GM12878 (cell line): ENCODE data around the gene HOXA10. TPM values are rescaled to one million over a fixed set of nuclear protein-coding genes. Genes with fewer than 3 reads are reported as not detected.
A peak's percentile ranks its signal among the peaks of the same experiment; 100 is the strongest.

Source experiments
- CHD1 ChIP-seq: IDR thresholded peaks from 2 replicates; pipeline ENCODE4 v1.6.1; 2012; ENCODE audit warnings: low read depth, low read length, improper control_type of control experiment
- CHD4 ChIP-seq: fragments of 200-600 bp; sonication (generic); IDR thresholded peaks from 2 replicates; pipeline ENCODE4 v1.6.1; 2016; ENCODE audit warnings: mild to moderate bottlenecking
- ESRRA ChIP-seq: IDR thresholded peaks from 2 replicates; pipeline ENCODE4 v1.6.1; 2012; ENCODE audit warnings: mild to moderate bottlenecking, low read length, improper control_type of control experiment
- JUNB ChIP-seq: IDR thresholded peaks from 2 replicates; pipeline ENCODE4 v1.6.1; 2016; ENCODE audit warnings: antibody characterized with exemption, mild to moderate bottlenecking
- NFIC ChIP-seq: IDR thresholded peaks from 2 replicates; pipeline ENCODE4 v1.6.1; 2012; ENCODE audit warnings: low read depth, mild to moderate bottlenecking, inconsistent platforms, low read length, moderate library complexity
- NFYA ChIP-seq: IDR thresholded peaks from 2 replicates; pipeline ENCODE4 v1.6.1; 2011; ENCODE audit warnings: low read depth, mild to moderate bottlenecking, low read length, improper control_type of control experiment, borderline replicate concordance
- POLR2A ChIP-seq: IDR thresholded peaks from 2 replicates; pipeline ENCODE4 v1.6.1; 2011; ENCODE audit warnings: low read depth, mild to moderate bottlenecking, low read length
- RB1 ChIP-seq: fragments of 450-650 bp; formaldehyde crosslinking; IDR thresholded peaks from 2 replicates; pipeline ENCODE4 v1.6.1; 2017; ENCODE audit warnings: mild to moderate bottlenecking, borderline replicate concordance
- RCOR1 ChIP-seq: conservative IDR thresholded peaks from 2 replicates; pipeline ENCODE4 v1.6.1; 2012; ENCODE audit warnings: low read depth, low read length, improper control_type of control experiment
- TCF12 ChIP-seq: IDR thresholded peaks from 2 replicates; pipeline ENCODE4 v1.6.1; 2011; ENCODE audit warnings: low read depth, mild to moderate bottlenecking, low read length
- ZNF217 ChIP-seq: fragments of 450-650 bp; IDR thresholded peaks from 2 replicates; pipeline ENCODE4 v1.6.1; 2017; ENCODE audit warnings: antibody characterized with exemption, mild to moderate bottlenecking
- ZNF622 ChIP-seq: fragments of 450-650 bp; IDR thresholded peaks from 2 replicates; pipeline ENCODE4 v1.6.1; 2017; ENCODE audit warnings: mild to moderate bottlenecking, inconsistent platforms
- polyA plus RNA-seq, 11 experiments: library from polyadenylated mRNA; depleted of rRNA in 4 of 11; unstranded in 6 of 11; stranded (reverse) in 5 of 11; fragments of >200 nt; fragmentation: Nextera tagmentation in 4 of 11; fragmentation: Illumina TruSeq in 1 of 11; extraction: Ambion mirVana in 4 of 11; extraction: Trizol in 1 of 11; gene quantifications; 1 replicate in 1 of 11; 2 replicates in 10 of 11; pipeline versions ENCODE4 v1.2.1 to v1.2.3, GENCODE V29; 2011 to 2016; ENCODE audit warnings: inconsistent platforms in 2 of 11, missing spikeins in 2 of 11, low read depth in 1 of 11
- total RNA-seq, 4 experiments: library from RNA; depleted of rRNA in 3 of 4; stranded (reverse); fragments of >200 nt in 3 of 4; fragmentation: Illumina TruSeq in 1 of 4; extraction: Trizol in 1 of 4; gene quantifications; 2 replicates each; pipeline versions ENCODE4 v1.2.1 to v1.2.3, GENCODE V29; 2013 to 2021
- TF ChIP-seq, protein P1 (sequence below): IDR thresholded peaks from 2 replicates; pipeline ENCODE4 v1.6.1; 2012; ENCODE audit warnings: improper control_type of control experiment, low read depth, low read length; ENCODE audit not compliant: insufficient replicate concordance
- TF ChIP-seq, protein P2 (sequence below): fragments of 450-650 bp; IDR thresholded peaks from 2 replicates; pipeline ENCODE4 v1.6.1; 2017; ENCODE audit warnings: mild to moderate bottlenecking
- TF ChIP-seq, protein P3 (sequence below): fragments of 450-650 bp; IDR thresholded peaks from 2 replicates; pipeline ENCODE4 v1.6.1; 2016; ENCODE audit warnings: mild to moderate bottlenecking
- TF ChIP-seq, protein P4 (sequence below): IDR thresholded peaks from 2 replicates; pipeline ENCODE4 v1.6.1; 2012; ENCODE audit warnings: low read depth, low read length, improper control_type of control experiment
- TF ChIP-seq, protein P5 (sequence below): fragments of 450-650 bp; IDR thresholded peaks from 2 replicates; pipeline ENCODE4 v1.6.1; 2018; ENCODE audit warnings: mild to moderate bottlenecking, low read depth, moderate library complexity; ENCODE audit not compliant: partially characterized antibody

The HOXA10 gene
- total and polyA plus RNA-seq, 10 of the 15 experiments (the other 5 are each of a cell fraction or from before 2014, with no cell fraction given), result not detected

DNA sequence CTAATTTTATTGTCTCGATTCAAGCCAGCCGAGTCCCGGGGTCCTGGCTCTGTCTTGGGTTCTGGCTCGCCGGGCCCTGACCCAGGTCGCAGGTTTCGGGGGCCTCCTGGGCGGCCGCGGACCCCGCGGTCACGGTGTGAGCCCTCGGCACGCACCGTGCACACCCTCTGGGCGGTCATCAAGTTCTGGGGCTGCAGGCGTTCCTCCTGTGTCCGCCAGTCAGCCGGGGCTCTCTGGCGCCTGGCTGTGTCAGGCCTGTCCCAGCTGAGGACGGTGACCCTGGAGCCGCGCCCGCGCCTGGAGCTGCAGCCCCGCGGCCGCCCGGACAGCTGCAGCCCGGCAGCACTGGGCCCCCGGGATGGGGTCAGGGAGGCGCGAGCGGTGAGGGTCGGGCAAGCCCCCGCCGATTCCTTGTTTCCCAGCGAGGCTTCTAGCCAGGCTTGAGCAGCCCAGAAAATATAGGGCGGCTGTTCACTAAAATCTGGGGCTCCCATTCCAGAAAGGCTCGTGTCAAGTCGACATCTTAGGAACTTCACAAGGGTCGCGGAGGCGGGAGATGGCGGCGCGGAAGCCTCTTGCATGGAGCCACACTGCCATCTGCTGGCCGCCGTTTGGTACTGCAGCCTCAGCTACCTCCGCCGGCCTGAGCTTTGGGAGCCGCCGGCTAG lies 13.4 kb downstream of the HOXA10 start (continued):
- TF ChIP-seq, protein P1, sequence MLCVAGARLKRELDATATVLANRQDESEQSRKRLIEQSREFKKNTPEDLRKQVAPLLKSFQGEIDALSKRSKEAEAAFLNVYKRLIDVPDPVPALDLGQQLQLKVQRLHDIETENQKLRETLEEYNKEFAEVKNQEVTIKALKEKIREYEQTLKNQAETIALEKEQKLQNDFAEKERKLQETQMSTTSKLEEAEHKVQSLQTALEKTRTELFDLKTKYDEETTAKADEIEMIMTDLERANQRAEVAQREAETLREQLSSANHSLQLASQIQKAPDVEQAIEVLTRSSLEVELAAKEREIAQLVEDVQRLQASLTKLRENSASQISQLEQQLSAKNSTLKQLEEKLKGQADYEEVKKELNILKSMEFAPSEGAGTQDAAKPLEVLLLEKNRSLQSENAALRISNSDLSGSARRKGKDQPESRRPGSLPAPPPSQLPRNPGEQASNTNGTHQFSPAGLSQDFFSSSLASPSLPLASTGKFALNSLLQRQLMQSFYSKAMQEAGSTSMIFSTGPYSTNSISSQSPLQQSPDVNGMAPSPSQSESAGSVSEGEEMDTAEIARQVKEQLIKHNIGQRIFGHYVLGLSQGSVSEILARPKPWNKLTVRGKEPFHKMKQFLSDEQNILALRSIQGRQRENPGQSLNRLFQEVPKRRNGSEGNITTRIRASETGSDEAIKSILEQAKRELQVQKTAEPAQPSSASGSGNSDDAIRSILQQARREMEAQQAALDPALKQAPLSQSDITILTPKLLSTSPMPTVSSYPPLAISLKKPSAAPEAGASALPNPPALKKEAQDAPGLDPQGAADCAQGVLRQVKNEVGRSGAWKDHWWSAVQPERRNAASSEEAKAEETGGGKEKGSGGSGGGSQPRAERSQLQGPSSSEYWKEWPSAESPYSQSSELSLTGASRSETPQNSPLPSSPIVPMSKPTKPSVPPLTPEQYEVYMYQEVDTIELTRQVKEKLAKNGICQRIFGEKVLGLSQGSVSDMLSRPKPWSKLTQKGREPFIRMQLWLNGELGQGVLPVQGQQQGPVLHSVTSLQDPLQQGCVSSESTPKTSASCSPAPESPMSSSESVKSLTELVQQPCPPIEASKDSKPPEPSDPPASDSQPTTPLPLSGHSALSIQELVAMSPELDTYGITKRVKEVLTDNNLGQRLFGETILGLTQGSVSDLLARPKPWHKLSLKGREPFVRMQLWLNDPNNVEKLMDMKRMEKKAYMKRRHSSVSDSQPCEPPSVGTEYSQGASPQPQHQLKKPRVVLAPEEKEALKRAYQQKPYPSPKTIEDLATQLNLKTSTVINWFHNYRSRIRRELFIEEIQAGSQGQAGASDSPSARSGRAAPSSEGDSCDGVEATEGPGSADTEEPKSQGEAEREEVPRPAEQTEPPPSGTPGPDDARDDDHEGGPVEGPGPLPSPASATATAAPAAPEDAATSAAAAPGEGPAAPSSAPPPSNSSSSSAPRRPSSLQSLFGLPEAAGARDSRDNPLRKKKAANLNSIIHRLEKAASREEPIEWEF, result no peak
- TF ChIP-seq ESRRA (no peak), NFYA (no peak), RCOR1 (no peak), JUNB (no peak), CHD4 (no peak), RB1 (peak; percentile 89; the same call in 1 of the 2 replicates), ZNF622 (no peak), POLR2A (no peak), ZNF217 (no peak), NFIC (no peak), TCF12 (0 out of 2 replicates have a peak, but pooled peaks have one; percentile 14), CHD1 (no peak)
- TF ChIP-seq, protein P2, sequence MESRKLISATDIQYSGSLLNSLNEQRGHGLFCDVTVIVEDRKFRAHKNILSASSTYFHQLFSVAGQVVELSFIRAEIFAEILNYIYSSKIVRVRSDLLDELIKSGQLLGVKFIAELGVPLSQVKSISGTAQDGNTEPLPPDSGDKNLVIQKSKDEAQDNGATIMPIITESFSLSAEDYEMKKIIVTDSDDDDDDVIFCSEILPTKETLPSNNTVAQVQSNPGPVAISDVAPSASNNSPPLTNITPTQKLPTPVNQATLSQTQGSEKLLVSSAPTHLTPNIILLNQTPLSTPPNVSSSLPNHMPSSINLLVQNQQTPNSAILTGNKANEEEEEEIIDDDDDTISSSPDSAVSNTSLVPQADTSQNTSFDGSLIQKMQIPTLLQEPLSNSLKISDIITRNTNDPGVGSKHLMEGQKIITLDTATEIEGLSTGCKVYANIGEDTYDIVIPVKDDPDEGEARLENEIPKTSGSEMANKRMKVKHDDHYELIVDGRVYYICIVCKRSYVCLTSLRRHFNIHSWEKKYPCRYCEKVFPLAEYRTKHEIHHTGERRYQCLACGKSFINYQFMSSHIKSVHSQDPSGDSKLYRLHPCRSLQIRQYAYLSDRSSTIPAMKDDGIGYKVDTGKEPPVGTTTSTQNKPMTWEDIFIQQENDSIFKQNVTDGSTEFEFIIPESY, result no peak
- TF ChIP-seq, protein P3, sequence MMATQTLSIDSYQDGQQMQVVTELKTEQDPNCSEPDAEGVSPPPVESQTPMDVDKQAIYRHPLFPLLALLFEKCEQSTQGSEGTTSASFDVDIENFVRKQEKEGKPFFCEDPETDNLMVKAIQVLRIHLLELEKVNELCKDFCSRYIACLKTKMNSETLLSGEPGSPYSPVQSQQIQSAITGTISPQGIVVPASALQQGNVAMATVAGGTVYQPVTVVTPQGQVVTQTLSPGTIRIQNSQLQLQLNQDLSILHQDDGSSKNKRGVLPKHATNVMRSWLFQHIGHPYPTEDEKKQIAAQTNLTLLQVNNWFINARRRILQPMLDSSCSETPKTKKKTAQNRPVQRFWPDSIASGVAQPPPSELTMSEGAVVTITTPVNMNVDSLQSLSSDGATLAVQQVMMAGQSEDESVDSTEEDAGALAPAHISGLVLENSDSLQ, result peak; percentile 61
- TF ChIP-seq, protein P4, sequence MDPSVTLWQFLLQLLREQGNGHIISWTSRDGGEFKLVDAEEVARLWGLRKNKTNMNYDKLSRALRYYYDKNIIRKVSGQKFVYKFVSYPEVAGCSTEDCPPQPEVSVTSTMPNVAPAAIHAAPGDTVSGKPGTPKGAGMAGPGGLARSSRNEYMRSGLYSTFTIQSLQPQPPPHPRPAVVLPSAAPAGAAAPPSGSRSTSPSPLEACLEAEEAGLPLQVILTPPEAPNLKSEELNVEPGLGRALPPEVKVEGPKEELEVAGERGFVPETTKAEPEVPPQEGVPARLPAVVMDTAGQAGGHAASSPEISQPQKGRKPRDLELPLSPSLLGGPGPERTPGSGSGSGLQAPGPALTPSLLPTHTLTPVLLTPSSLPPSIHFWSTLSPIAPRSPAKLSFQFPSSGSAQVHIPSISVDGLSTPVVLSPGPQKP, result no peak
- TF ChIP-seq, protein P5, sequence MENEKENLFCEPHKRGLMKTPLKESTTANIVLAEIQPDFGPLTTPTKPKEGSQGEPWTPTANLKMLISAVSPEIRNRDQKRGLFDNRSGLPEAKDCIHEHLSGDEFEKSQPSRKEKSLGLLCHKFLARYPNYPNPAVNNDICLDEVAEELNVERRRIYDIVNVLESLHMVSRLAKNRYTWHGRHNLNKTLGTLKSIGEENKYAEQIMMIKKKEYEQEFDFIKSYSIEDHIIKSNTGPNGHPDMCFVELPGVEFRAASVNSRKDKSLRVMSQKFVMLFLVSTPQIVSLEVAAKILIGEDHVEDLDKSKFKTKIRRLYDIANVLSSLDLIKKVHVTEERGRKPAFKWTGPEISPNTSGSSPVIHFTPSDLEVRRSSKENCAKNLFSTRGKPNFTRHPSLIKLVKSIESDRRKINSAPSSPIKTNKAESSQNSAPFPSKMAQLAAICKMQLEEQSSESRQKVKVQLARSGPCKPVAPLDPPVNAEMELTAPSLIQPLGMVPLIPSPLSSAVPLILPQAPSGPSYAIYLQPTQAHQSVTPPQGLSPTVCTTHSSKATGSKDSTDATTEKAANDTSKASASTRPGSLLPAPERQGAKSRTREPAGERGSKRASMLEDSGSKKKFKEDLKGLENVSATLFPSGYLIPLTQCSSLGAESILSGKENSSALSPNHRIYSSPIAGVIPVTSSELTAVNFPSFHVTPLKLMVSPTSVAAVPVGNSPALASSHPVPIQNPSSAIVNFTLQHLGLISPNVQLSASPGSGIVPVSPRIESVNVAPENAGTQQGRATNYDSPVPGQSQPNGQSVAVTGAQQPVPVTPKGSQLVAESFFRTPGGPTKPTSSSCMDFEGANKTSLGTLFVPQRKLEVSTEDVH, result no peak
